Hematopoietic multipotent progenitor cell treated with erythropoietin and hydrocortisone succinate and interleukin-3 and kit ligand, for 6 days (in vitro differentiated cells): ENCODE results near the gene HOXB7.

ENCODE experiments used
- DNase-seq: peaks from one replicate; pipeline ENCODE4 v3.0.0-alpha.2; 2015

HOXB7 gene

DNA sequence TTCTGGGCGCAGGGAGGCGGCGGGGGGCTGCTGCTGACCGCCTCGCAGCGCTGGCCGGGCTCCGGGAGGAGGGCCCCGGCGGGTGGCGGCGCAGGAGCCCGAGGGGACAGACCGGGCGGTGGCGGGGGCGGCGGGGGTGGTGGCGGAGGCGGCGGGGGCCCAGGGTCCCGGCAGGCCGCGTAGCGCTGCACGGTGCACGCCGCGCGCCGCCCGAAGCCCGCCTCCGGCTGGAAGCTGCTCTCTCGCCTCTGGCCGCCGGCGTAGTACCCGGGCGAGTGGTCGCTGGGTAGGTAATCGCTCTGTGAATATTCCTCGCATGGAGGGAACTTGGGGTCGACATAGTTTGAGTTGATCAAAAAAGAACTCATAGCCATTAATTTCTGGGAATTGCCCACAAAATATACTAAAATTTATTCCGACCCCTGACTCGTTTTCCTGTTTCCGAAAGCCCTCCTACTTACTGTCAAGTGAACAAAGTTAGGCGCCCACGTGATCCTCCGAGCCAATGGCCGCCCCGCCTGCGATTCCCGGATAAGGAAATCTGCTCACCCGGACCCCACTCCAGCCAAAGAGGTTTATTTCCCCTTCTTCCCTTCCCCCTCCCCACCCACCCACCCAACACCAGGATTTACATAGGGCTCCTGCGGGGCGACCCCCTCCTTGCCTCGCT lies 32.7 kb downstream of the HOXB7 start, which contains the start of gene HOXB4:
Gene HOXB4, minus strand, starts transcription at position 405 of the 670 bp plus-strand sequence. Its CDS starts 31 bp downstream, at position 374.
- DNase-seq: peak; percentile 94

DNA sequence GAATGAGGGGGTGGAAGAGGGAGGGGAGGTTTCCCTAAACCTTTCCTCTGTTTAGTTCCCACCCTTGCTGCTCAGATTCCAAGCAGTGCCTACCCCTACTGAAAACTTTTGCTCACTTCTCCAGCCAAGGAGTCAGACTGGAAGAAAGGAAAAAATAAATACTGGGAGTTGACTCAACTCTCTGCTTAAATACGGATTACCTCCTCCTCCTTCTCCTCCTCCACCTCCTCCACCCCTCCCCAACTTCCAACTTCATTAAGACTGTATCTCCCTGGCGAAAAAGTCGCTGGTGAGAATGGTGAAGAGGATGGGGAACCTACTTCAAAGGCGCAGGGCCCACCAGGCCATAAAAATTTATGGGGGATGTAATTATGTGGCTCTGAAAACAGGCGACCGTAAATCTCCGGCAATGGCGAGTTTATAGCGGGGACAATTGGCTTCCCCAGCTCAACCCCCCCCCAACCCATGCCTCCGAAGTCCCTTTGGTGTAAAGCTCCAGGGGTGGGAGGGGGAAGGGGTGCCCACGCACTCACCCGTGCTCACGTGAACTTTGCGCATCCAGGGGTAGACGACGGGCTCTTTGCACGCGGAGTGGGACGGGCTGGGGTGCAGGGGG lies 33.4 kb downstream of the HOXB7 start:
- peak; percentile 58 for DNase-seq

DNA sequence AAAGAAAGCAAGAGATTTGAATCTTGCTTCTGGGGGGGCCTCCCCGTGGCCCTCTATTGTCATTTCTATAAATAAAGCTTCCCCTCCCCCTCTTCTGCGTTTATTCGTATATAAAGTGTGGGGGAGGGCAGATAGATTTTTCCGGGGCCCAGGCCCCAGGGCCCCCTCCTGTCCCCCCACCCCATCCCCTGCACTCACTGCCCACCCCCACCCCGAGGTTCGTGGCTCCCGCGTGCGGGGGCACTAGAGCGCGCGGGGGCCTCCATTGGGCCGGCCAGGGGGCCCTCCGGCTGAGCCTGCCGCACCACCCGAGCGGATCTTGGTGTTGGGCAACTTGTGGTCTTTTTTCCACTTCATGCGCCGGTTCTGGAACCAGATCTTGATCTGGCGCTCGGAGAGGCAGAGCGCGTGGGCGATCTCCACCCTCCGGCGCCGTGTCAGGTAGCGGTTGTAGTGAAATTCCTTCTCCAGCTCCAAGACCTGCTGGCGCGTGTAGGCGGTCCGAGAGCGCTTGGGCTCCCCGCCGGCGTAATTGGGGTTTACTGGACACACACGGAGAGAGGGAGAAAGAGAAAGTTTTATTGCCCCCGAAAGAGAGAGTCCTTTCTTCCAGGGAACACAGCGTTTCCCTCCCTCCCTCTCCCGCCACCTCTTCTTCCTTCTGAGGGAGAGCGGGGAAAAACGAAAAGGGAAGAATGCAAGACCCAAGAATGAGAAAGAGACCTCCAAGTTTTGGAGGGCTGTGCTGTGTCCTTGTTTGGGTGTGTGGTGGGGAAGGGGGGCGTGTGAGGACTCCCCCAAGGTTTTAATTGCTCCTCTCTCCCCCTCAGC lies 34.1 kb downstream of the HOXB7 start:
- peak; percentile 75 for DNase-seq

- DNase-seq: no peak
Observed at GRCh38 chr17:48575673-48576478, 34.9 kb downstream of the HOXB7 start.

DNA sequence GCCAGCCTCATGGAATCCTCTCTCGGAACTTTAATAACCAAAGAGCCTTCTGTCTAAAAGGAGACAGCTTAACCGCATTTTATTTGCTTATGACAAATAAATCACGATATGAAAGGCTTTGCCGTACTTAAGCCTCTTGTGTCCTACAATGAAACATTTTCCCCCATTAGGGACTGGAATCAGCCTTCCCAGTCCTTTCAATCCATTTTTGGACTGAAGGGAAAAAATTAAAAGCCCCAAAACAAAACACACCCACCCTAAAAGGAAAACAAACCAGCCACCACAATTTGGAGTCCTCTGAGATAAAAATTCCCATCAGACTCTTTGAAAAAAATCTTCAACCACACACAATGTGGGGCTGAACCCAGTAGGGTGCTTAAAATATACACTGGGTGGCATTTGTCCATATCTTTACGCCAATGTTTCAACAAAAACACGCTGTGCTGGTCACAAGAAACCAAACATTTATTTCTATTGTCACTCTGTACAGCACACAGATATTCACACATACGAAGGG lies 35.7 kb downstream of the HOXB7 start:
- no peak for DNase-seq

DNA sequence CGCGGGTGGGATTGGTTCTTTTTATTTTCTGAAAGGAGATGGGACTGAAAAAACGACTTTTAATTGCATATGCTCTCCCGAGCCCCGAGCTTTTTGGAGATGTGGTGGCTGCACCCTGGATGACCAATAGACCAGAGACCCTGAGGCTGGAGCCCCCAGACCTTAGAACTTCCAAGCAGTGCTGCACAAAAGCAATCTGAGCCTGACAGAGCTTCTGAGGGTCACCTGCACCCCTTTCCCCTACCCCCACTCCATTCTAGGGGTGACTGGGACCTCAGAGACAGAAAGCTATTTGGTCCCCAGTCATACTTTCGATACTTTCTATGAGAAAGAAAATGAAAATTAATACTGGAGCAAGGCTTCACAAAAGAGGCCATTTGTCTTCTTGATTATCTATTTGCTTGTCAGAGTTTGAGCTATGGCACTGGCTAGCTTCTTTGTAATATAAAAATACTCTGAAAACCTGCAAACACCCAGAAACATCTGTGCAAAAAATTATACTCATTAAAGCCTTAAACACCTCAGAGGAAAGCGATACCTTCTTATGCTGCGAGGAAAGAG lies 36.2 kb downstream of the HOXB7 start:
- no peak for DNase-seq

DNA sequence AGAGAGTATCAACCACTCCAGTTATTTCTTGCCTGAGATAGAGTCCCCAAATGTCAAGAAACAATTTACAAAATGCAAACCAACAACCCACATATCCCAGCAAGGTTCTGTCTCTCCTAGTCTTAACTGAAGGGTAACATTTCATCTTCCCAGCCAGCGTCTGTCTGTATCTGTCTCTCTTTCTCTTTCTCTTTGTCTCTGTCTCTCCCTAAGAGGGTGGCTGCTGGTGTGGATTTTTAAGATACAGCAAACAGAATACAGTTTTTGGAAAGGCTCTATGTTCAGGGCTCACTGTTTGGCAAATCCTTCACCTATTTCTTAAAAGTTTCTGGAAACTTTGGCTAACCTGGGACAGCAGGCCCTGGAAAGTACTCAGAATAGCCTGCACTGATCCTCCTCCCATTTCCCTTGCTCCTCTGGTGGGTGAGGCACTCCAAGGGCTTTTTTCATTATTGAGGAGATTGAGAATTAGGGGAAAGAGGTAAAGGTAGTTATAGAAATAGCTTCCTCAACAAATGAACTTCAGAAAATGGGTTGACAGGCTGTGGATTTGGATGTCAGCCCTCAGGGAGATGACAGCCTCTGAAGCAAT lies 38.9 kb downstream of the HOXB7 start:
- DNase-seq: no peak

DNA sequence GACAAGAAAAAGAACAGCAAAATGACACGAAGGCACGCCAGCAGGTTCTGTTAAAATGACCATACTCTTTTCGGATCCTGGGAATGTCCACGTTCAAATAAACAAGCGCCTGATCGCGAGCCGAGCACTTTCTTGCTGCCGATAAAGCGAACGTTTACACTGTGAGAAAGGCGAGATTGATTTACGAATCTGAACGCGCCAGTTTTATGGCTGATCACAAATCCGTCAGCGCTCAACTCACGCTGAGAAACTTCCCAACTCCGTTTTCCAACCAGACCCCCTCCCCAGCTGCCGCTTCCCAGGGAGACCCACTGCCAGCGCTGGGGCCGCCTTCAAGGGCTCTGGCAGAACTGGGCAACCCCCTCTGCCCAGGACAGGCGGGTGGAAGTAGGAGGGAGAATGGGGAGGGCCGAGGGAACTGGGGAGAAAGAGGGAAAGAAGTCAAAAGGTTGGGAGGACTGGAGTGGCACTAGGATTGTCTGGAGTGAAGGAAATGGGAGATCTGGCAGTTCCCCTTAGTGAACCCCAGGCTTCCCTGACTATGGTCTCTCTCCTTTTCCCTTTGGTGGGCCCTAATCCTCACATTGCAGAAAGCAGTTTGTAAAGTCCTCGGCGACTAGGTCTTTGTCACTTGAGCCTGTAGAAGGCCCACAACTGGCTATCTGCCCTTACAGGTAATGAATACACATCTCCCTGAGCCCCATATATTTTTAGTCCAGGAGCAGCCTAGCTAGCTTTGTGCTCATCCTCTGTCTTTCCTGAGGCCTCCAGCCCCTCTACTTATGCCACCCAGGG lies 39.6 kb downstream of the HOXB7 start:
- no peak for DNase-seq

DNA sequence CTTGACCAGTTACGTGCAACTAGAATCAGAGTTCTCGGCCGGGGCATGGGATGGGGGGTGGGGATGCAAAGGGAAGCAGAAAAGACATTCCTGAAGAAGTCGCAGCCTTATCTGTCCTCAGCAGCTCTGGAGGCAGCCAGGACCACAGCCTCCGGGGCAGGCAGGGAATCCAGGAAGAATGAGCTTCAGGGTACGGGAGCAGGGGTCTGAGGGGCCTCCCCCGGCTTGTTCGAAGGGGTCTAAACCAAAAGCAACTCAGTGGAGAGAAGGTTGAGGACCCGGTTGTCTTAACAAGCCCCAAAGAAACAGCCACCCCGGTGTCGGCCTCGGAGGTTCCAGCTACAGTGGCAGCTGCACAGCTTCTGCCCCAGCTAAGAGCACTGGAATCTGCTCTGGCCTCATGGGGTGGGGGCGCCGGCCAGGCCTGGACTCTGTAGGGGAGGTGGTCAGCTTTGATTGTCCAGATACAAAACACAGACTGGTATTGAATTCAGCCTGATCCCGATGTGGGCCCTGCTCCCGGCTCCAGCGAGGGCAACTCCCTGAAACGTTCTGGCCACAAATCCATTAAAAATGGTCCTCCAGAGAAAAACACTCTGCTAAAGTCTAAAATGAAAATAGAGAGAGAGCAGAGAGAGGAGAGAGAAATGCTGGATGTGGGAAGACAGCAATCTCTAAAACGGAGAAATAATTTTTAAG lies 40.3 kb downstream of the HOXB7 start:
- DNase-seq: no peak

DNA sequence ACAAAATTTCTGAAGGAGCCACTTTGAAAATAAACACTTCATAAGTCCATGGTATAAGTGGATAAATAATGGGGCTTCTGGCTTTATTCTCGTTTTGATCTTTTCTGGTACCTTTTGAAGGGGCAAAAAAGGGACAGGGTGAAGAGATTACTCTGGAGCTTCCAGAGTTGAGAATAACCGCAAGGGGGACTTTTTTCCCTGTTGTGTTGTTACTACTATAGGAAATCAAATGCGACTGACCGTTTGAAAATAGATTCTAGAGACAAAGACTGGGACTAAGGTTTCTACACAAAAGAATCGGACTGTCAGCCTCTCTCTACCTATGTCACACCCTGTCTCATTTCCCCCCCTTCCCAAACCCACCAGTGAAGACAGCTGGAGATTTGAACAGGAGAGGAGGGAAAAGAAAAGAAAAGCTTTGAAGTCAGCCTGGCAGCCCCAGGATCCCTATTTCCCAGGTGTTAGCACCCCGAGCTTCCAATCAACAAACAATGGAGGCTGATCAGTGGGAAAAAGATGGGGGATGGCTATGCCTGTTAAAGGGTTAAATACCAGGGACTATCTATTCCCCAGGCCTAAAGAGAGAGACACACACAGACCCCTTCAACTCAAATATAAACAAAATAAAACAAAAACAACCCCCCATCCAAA lies 41.0 kb downstream of the HOXB7 start:
- DNase-seq: no peak

- DNase-seq: no peak
Observed at GRCh38 chr17:48569240-48569582, 41.6 kb downstream of the HOXB7 start.

- no peak for DNase-seq
Observed at GRCh38 chr17:48568499-48569239, 42.1 kb downstream of the HOXB7 start.

DNA sequence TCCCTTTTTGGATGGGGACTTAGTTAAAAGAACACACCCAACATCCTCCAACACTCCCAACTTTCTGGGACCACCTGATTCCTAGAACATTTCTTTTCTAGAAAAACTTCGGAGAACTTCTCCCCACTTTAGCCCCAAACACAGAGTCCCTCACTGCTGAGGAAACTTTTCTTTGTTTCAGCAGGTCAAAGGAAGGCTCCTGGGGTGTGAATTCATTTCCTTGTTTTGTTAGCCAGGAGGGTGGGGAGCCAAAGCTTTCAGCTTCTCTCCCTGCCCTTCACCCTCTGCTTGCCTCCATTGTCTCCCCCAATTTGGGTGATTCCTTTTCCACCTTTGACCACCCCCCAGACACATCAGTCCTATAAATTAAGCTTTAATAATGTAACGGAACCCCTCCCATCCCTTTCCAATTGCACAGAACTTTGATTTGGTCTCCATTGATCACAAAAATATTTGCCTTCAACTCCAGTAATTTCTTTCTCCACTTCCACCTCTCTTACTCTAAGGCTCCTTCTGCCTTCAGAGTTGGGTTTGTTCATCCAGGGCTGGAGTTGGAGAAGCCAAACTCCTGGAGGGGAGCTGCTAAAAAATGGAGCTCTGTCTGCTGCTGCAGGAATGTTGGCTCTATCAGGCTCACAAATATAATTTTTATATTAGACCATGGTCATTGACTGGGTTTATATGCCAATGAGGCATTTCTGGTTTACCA lies 43.0 kb downstream of the HOXB7 start:
- DNase-seq: no peak

- DNase-seq: no peak
Observed at GRCh38 chr17:48567209-48567608, 43.6 kb downstream of the HOXB7 start.

GRCh38 chr17:48566717-48567116 lies 44.1 kb downstream of the HOXB7 start:
- no peak for DNase-seq

- DNase-seq: no peak
Observed at GRCh38 chr17:48565925-48566710, 44.7 kb downstream of the HOXB7 start.

DNA sequence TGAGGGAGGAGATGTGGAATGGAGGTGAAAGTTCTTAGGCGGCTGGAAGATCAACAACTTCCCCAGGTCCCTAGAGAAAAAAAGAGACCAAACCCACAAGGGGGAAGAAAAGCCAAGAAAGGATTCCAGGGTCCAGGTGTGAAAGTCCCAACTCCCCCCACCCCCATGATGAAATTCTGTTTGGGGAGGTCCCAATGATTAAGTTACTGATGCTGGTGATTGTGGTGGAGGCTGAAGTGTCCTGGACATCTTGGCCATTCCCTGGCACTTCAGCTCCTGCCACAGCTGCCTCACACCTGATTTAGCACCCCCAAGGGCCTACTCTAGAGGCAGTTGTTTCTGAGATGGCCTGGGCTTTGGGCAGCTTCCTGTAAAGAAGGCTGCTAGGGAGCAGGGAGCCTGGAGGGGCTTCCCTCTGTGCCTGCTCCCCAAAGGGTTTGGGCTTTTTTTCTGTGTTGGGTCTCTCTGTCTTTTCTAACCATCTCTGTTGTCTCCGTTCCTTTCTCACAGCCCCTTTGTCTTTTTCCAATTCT lies 45.7 kb downstream of the HOXB7 start:
- DNase-seq: no peak
